GM18951 (cell line): ENCODE measurements around the gene MOSMO.

Experiments
- POLR2A ChIP-seq: IDR thresholded peaks from 4 replicates; pipeline ENCODE4 v1.6.1; 2011; ENCODE audit warnings: mild to moderate bottlenecking; ENCODE audit not compliant: insufficient read length, insufficient read depth; ENCODE audit errors: extremely low read depth
- in situ Hi-C: fragments of 300-500 bp; cut with MboI; formaldehyde crosslinking; loops from one replicate; pipeline ENCODE4 v1.12.0; 2022; ENCODE audit warnings: low sequenced_read_pairs, mixed read lengths, inconsistent platforms; ENCODE audit not compliant: unreplicated experiment

Gene MOSMO

DNA sequence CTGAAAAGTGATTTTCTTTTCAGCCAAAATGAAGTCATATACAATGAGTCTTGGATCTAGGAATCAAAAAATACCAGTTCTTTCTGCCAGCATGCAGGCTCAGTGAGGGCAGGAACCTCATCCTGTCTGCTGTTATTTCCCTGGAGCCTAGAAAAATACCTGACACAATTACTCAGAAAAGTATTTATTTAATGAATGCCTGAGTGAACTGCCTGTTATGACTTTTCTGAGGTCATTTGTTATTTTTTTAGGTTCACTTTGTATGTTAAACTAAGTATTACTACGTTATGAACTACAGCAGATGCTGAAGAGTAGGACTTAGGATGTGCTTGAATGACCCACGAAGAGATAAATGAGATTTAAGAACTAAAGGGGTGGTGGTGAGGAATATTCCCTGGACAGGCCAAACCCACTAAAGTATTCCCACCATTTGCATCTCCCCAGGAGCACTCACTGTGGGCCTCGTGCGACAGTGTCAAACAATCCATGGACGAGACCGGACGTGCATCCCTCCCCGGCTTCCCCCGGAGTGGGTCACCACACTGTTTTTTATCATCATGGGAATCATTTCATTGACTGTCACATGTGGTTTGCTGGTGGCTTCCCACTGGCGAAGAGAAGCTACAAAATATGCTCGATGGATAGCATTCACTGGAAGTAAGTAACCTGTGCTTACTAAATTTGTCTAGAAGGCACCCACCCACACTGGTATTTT, 67.3 kb downstream of the MOSMO start:
- in situ Hi-C loops = loop anchor here (10.0 to 25.0 kb wide), 2 partner anchors 70 to 263 kb away; partner anchors contain the start of genes MOSMO and PDZD9
- TF ChIP-seq POLR2A = no peak

DNA sequence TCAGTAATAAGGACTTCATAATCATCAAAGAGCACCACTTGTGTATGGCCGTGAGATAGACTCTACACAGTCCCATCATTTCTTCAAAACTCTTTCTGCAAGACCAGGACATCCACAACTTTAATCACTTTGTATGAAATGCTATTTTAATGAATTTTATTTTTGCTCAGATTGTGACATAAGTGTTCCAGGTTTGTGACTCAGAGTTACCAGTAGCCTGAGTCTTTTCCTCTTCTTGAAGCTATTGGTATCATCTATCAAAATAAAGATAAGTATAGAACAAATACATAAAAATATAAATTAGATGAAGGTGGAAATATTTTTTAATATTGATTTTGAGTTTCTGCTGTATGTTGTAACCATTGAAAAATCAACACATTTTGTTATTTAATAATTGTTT, 67.9 kb downstream of the MOSMO start:
- no peak for TF ChIP-seq POLR2A
- in situ Hi-C loops = loop anchor here (10.0 to 25.0 kb wide), 2 partner anchors 71 to 263 kb away; partner anchors contain the start of genes MOSMO and PDZD9

DNA sequence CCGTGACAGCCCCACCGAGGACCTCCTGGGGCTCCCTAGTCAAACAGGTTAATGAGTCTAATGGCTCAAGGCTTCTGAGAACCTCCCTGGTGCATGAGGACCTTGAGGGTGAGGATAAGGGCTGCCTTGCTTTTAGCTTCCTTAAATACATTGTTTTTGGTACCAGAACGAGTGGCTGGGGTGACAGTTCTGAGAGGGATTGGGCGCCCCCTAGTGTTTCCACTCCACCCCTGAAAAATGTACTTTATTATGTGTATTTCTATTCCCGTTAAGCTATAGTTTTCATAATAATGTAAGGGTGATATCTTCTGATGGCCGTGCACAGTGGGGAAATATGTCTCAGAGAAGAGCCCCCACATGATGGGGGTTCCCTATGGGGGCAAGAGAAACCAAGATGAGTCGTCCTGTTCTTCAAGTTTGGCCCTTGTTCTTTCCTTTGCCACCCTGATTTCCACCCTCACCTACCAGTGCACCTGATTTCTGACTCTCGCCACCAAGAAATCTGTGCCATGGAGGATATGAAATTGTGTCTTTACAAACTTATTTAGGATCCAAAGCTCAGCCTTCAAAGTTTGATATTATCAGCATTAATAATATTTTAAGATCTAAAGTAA, 69.9 kb downstream of the MOSMO start:
- no peak for TF ChIP-seq POLR2A
- in situ Hi-C loops = loop anchor here (10.0 to 25.0 kb wide), 2 partner anchors 73 to 266 kb away; partner anchors contain the start of genes MOSMO and PDZD9

DNA sequence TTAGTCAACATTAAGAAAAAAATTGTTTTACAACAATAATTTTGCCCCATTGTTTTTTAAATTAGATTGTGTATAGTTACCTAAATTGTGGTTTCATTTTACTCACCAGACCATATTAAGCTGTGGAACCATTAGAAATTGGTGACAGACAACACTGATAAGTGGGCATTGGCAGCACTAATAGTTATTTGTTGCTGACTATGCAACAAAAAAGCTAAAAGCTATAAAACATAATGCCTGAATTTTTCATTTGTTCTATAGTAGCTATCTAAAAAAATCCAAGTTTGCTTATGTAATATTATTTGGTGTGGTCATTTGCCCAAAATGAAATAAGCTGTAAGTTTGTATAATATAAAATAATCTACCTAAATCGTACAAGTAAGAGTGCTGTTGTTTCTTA, 70.7 kb downstream of the MOSMO start:
- in situ Hi-C loops = loop anchor here (10.0 to 25.0 kb wide), 2 partner anchors 74 to 266 kb away; partner anchors contain the start of genes MOSMO and PDZD9
- TF ChIP-seq POLR2A = no peak

DNA sequence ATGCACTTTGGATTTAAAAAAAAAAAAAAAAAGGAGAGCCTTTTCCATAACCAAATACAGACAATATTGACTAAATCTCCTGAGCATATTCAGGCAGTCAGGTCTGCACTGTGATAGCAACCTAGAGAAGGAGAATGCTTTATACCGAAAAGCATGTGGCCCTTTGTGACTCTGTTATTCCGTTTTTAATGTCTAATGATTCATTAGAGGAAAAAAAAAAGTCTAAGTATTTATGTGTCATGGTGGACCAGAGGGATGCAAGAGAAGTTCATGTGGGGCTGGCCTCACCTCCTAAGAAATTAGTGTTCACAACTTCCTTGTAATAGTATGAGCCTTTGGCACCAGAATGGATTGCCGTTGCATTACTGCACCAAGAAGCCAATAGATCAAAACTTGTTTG, 73.1 kb downstream of the MOSMO start:
- TF ChIP-seq POLR2A = no peak
- in situ Hi-C loops = loop anchor here (25.0 kb wide), 1 partner anchor 269 kb away; no protein-coding TSS in a partner anchor

DNA sequence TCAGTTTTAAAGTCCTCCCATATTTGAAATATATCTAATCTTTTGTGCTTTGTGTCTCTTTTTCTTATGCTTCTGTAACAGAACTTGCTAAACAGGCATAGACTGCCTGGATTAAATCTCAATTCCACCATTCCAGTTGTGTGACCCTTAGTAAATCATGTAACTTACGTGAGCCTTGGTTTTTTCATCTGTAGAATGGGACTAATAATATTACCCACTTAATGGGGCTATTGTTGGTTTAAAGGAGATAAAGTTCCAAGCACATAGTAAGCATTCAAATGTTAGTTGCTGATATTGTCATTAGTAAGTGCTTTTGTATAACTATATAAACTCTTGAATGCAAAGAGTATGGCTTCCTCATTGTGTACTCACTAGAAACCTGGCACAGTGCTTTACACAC, 78.5 kb downstream of the MOSMO start:
- no peak for TF ChIP-seq POLR2A
- in situ Hi-C loops = loop anchor here (25.0 kb wide), 1 partner anchor 274 kb away; no protein-coding TSS in a partner anchor

GRCh38 chr16:22088642-22089041, 80.7 kb downstream of the MOSMO start:
- in situ Hi-C loops = loop anchor here (25.0 kb wide), 1 partner anchor 276 kb away; no protein-coding TSS in a partner anchor
- no peak for TF ChIP-seq POLR2A

DNA sequence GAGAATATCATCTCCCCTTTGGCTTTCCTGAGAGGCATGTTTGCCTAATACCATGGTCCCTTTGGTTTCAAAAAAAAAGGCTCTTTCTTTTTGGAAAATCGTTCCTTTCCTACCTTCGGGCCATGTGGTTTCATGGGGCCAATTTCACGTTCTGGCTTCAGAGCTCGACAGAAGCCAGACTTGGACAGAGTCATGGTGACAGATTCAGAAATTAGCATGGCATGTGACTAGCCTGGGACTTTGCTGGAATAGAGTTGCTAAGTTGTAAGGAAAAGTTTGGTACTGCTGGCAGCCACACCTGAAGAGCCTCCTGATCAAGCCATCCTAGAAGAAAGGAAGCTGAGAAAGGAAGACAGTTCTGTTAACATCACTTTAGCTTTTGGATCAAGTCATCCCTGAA, 82.0 kb downstream of the MOSMO start:
- no peak for TF ChIP-seq POLR2A
- in situ Hi-C loops = loop anchor here (25.0 kb wide), 1 partner anchor 278 kb away; no protein-coding TSS in a partner anchor

GRCh38 chr16:22091721-22092120, 83.8 kb downstream of the MOSMO start:
- in situ Hi-C loops = loop anchor here (25.0 kb wide), 1 partner anchor 279 kb away; no protein-coding TSS in a partner anchor
- no peak for TF ChIP-seq POLR2A

DNA sequence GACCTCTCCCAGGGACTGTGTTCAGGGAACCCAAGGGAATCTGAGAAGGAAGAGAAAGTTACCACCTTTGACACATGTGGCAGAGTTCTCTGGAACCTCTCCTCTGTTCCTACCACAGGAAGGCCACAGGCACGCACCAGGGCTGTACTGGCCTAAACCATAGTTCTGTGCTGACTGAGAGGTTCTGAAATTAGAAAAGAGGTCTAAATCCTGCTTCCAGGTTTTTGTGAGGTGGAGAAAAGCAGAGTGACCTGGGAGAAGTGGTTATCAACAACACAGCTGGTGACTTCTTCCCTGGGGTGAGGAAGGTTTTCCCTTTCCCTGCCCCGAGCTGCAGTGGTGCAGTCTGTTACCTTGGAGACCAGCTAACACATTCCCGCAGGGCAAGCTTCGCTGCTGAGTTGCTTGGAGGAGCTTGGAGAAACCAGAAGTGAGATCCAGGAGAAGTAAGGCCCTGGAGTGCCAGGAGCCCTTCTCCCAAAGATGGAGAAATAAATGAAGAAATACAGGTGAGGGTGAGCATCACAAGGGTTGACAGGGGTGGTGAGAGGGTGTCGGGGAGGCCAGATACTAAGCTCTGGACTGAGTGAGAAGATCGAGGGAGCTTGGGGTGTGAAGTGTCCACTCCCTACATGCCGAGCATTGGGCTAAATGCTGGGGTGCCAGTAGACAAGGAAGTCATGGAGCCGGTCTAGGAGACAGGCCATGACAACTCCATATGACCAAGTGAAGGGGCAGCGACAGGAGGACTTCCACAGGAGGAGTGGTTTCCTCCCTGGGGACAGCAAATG, 84.4 kb downstream of the MOSMO start, which contains the start of gene VWA3A:
Gene VWA3A, plus strand, starts transcription at position 399 of the 791 bp plus-strand sequence. Its CDS starts 97 bp downstream, at position 496.
- in situ Hi-C loops = loop anchor here (25.0 kb wide), 1 partner anchor 280 kb away; no protein-coding TSS in a partner anchor
- no peak for TF ChIP-seq POLR2A

DNA sequence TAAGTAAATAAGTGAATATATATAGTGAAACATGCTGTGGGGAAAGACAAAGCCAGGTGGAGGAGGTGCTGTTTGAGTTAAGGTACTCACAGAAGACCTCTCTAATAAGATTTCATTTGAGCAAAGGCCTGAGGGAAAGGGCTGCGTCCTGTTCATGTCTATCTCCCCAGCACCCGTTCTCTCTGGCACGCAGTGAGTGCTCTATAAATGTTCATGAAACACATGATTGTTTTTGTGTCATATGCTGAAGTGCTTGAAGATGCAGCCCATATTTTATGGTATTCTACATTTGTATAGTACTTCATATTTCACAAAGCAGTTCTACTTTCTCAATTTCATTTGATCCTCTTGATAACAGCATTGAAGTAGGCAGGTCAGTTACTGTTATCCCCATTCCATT, 85.4 kb downstream of the MOSMO start:
- TF ChIP-seq POLR2A = no peak
- in situ Hi-C loops = loop anchor here (25.0 kb wide), 1 partner anchor 281 kb away; no protein-coding TSS in a partner anchor

- TF ChIP-seq POLR2A = no peak
- in situ Hi-C loops = loop anchor here (25.0 kb wide), 1 partner anchor 282 kb away; no protein-coding TSS in a partner anchor
These were observed 86.1 kb downstream of the MOSMO start for GRCh38 chr16:22093996-22094395.
